ENCODE data around the gene KCNQ1. TPM values are rescaled to one million over a fixed set of nuclear protein-coding genes. Genes with fewer than 3 reads are reported as not detected.

Gene KCNQ1
- total and polyA plus RNA-seq, 2 experiments from 2014 or later: 0.45 to 0.87 TPM

DNA sequence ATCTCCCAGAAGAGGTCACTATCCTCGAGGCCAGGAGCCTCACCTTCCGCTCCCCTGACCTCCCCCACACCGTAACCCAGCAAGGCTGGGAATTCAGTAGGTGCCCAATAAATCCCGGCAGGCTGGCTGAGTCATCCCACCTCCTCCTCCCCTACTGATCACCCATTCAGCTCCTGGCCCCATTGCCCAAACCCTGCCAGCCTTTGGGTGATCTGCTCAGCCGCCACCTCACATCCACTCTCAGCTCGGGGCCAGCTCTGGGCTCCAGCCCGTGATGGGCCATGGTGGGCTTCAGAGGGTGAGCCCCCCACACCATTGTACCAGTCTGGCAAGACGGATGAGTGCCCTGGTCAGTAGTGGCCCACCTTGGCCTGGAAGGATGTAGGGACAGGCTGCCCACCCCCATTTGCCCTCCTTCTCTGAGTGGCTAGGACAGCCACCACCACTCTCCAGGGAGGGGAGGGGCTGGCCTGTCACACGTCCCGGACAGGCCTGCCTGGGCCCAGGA is 8.7 kb upstream of the KCNQ1 start:
- no peak overlapping the region for H3K27ac ChIP-seq (ENCODE audit: low read depth)
- no peak for TF ChIP-seq ZNF114 (CRISPR knock-in tag; IDR thresholded peaks at IDR 0.05)
- TF ChIP-seq POLR2AphosphoS5 (IDR thresholded peaks at IDR 0.05; ENCODE audit: low read depth): no peak
- TF ChIP-seq JUNB (IDR thresholded peaks at IDR 0.05; ENCODE audit: unreplicated experiment): no peak
- no peak for TF ChIP-seq NANOG (IDR thresholded peaks at IDR 0.05; ENCODE audit: borderline replicate concordance)
- no peak for TF ChIP-seq ZNF331 (CRISPR knock-in tag; IDR thresholded peaks at IDR 0.05; ENCODE audit: low read depth)
- TF ChIP-seq EZH2phosphoT487 (IDR thresholded peaks at IDR 0.05; ENCODE audit: unreplicated experiment): no peak
- TF ChIP-seq, protein P1, sequence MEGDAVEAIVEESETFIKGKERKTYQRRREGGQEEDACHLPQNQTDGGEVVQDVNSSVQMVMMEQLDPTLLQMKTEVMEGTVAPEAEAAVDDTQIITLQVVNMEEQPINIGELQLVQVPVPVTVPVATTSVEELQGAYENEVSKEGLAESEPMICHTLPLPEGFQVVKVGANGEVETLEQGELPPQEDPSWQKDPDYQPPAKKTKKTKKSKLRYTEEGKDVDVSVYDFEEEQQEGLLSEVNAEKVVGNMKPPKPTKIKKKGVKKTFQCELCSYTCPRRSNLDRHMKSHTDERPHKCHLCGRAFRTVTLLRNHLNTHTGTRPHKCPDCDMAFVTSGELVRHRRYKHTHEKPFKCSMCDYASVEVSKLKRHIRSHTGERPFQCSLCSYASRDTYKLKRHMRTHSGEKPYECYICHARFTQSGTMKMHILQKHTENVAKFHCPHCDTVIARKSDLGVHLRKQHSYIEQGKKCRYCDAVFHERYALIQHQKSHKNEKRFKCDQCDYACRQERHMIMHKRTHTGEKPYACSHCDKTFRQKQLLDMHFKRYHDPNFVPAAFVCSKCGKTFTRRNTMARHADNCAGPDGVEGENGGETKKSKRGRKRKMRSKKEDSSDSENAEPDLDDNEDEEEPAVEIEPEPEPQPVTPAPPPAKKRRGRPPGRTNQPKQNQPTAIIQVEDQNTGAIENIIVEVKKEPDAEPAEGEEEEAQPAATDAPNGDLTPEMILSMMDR (conservative IDR thresholded peaks at IDR 0.05; ENCODE audit: low read depth in 2 of 2): no peak
- no peak for TF ChIP-seq ZNF462 (CRISPR knock-in tag; IDR thresholded peaks at IDR 0.05)
- TF ChIP-seq EZH2 (IDR thresholded peaks at IDR 0.05; ENCODE audit: low read depth, unreplicated experiment): no peak
- H3K4me2 ChIP-seq: no peak overlapping the region
- peaks cover 6% of the 10 kb centered on the region; the same call in 1 of the 2 replicates for H3K27me3 ChIP-seq (ENCODE audit: insufficient read depth)
- no peaks in the 10 kb centered on the region for H3K79me2 ChIP-seq (replicated peaks; ENCODE audit: insufficient read depth)
- H2AFZ ChIP-seq: no peak overlapping the region
- Mint-ChIP-seq H3K36me3 (ENCODE audit: low read depth) (no peaks in the 10 kb centered on the region), H3K27me3 (ENCODE audit: insufficient read depth, low read depth, poor library complexity) (peaks cover 18% of the 10 kb centered on the region), H3K4me3 (no peak overlapping the region), H3K9me3 (no peaks in the 10 kb centered on the region), H3K4me1 (no peaks in the 10 kb centered on the region), H3K27ac (no peak overlapping the region)
- DNase-seq (ENCODE audit: low spot score): no peak
- H3K36me3 ChIP-seq (ENCODE audit: insufficient read depth): no peaks in the 10 kb centered on the region
- H3F3A ChIP-seq (replicated peaks; ENCODE audit: low read depth): no peaks in the 10 kb centered on the region
- no peaks in the 10 kb centered on the region for H3K4me1 ChIP-seq (ENCODE audit: insufficient read depth)
- no peak for ATAC-seq
- H3K9me2 ChIP-seq (ENCODE audit: insufficient read depth): no peaks in the 10 kb centered on the region
- H3K4me3 ChIP-seq: no peak overlapping the region
- H4K20me1 ChIP-seq (replicated peaks; ENCODE audit: insufficient read depth): no peaks in the 10 kb centered on the region

Data from GM23338 (cell line).